AG04449 (cell line): ENCODE results near the gene CP.
"Not testable (repeated sequence)": the region's sequence is repeated elsewhere in the genome, so short reads cannot be mapped to it uniquely, and the experiment has no call there.

Source experiments
- CTCF ChIA-PET: fragments of 350-600 bp; formaldehyde crosslinking; extraction: SDS; loops from one replicate; lab custom pipeline; 2021; ENCODE audit warnings: antibody characterized with exemption; lab: Yijun Ruan, JAX
- POLR2A ChIA-PET: fragments of 400-600, 350-600 bp; formaldehyde crosslinking; extraction: SDS; loops from one replicate; lab custom pipeline; 2020; ENCODE audit warnings: antibody characterized with exemption, inconsistent platforms; lab: Yijun Ruan, JAX
- DNase-seq: peaks from one replicate; pipeline ENCODE4 v3.0.0-alpha.2; 2010; ENCODE audit warnings: low read depth, low spot score
- H3K4me3 ChIP-seq: 2 replicates; pipeline ENCODE4 v1.5.1; 2011; ENCODE audit warnings: low read depth, mild to moderate bottlenecking, control low read depth, low read length
- TF ChIP-seq, protein P1 (sequence below): IDR thresholded peaks from one replicate; pipeline ENCODE4 v1.5.1; 2011; ENCODE audit warnings: mild to moderate bottlenecking, moderate library complexity, low read length, control low read depth, inconsistent platforms; ENCODE audit not compliant: insufficient read depth; ENCODE audit errors: missing control alignments

CP gene

DNA sequence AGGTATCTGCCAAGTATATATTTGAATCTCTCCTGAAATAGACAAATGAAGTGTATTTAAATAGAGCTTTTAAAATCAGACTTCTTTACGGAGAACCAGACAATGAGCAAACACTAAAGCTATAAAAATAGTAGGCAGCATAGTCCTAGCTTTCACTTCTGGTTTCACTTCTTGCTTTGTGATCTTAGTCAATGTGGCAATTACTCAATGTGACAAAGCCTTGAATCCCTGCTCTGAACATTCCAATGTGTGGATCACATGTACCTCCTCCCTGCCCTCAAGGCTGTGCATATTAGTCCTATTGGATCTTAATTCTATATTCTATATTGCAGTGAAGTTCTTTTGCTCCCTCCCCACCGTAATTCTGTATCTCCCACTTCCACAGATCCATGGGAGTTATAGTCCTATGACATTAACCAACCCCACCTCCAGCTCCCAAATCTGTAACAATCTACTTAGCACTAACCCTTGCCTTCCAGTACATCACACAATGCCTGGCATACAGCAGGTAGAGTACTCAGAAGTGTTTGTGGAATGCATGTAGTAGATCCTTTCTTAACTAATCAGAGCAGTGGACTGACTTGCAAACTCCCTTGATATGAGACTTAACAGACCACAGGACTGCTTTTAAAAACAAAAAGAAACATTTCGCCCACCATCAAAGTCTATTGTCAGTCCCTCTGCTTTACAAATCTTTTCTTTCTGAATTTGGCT is 24.3 kb upstream of the CP start:
- TF ChIP-seq, protein P1, sequence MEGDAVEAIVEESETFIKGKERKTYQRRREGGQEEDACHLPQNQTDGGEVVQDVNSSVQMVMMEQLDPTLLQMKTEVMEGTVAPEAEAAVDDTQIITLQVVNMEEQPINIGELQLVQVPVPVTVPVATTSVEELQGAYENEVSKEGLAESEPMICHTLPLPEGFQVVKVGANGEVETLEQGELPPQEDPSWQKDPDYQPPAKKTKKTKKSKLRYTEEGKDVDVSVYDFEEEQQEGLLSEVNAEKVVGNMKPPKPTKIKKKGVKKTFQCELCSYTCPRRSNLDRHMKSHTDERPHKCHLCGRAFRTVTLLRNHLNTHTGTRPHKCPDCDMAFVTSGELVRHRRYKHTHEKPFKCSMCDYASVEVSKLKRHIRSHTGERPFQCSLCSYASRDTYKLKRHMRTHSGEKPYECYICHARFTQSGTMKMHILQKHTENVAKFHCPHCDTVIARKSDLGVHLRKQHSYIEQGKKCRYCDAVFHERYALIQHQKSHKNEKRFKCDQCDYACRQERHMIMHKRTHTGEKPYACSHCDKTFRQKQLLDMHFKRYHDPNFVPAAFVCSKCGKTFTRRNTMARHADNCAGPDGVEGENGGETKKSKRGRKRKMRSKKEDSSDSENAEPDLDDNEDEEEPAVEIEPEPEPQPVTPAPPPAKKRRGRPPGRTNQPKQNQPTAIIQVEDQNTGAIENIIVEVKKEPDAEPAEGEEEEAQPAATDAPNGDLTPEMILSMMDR = no peak
- ChIA-PET POLR2A (no interaction called here), CTCF (interaction anchor here (1.4 to 2.9 kb wide), 3 partner anchors 15 to 126 kb away, joined by 4 to 8 read pairs (median 5); no protein-coding TSS in a partner anchor)
- DNase-seq = no peak
- H3K4me3 ChIP-seq = no peak overlapping the region

DNA sequence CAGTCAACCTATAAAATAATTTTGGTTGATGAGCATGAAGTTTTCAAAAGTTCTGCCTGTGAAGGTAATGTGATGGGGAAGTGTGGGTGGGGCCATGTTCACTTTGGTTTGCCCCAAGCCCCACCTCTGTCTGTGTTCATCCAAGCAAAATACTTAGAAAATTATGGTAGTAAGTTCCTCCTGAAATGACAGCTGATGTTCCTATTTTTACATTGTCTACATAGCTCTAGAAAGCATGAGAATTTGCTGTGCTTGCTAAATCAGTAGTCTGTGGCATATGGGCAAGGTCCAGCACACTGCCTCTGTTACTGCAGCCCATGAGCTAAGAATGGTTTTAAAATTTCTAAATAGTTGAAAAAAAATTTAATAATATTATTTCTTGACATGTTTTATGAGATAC is 21.9 kb upstream of the CP start:
- no peak overlapping the region for H3K4me3 ChIP-seq
- no peak for DNase-seq
- CTCF ChIA-PET = no interaction called here
- POLR2A ChIA-PET = no interaction called here
- TF ChIP-seq, protein P1 = no peak

DNA sequence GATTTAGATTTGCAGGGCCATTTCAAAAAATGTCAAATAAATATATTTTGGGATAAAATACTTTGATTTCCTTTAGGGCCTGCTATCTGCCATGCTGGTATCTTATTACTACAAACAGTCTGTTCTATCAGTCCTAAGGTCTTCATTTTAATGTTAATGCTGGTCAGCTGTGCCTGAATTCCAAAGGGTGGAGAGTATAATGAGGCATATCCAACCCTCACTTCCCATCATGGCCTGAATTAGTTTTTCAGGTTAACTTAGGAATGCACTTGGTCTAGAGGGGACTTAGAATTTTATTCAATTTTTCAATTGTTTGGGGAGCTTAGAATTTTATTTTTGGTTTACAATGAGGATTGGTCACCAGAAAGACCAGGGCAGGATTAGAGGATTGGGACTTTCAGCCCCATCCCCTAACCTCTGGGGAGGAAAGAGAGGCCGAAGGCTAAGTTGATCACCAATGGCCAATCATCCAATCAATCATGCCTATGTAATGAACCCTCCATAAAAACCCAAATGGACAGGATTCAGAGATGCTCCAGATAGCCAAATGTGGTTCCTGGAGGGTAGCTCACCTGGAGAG is 17.8 kb upstream of the CP start:
- no peak overlapping the region for H3K4me3 ChIP-seq
- TF ChIP-seq, protein P1 = no peak
- DNase-seq = no peak
- CTCF ChIA-PET = no interaction called here
- POLR2A ChIA-PET = no interaction called here

DNA sequence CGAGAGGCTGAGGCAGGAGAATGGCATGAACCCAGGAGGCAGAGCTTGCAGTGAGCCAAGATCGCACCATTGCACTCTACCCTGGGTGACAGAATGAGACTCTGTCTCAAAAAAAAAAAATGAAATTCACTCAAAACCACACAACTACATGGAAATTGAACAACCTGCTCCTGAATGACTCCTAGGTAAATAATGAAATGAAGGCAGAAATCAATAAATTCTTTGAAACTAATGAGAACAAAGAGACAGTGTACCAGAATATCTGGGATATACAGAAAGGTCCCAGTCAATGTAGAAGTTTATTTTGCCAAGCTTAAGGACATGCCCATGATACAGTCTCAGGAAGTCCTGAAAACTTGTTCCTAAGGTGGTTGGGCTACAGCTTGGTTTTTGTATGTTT is 16.6 kb upstream of the CP start:
- DNase-seq, H3K4me3 ChIP-seq, CTCF ChIA-PET, POLR2A ChIA-PET: not testable (repeated sequence)

DNA sequence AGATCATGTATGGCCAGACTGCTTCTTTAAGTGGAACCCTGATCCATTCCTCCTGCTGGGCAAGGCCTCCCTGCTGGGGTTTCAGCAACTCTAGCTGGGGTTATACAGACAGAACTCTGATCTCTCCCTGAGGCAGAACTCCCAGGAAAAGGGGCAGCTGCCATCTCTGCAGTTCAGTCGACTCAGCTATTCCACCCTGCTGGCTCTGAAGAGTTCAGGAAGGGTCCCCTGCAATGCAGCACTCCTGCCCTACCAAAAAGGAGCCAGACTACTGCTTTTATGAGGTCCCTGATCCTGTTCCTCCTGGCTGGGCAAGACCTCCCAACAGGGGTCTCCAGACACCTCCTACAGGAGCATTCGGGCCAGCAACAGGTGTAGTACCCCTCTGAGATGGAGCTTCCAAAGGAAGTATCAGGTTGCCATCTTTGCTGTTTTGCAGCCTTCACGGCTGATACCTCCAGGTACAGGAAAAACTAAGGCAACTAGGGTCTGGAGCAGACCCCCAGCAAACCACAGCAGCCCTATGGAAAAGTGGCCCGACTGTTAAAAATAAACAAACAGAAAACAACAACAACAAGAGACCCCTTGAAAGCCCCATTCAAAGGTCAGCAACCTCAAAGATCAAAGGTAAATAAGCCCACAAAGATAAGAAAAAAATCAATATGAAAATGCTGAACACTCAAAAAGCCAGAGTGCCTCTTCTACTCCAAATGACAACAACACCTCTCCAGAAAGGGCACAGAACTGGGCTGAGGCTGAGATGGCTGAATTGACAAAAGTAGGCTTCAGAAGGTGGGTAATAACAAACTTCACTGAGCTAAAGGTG is 14.2 kb upstream of the CP start:
- TF ChIP-seq, protein P1 = no peak
- no peak for DNase-seq
- POLR2A ChIA-PET = no interaction called here
- CTCF ChIA-PET = interaction anchor here (1.2 to 1.3 kb wide), 2 partner anchors 10 kb away, joined by 3 read pairs; no protein-coding TSS in a partner anchor
- H3K4me3 ChIP-seq = no peak overlapping the region

DNA sequence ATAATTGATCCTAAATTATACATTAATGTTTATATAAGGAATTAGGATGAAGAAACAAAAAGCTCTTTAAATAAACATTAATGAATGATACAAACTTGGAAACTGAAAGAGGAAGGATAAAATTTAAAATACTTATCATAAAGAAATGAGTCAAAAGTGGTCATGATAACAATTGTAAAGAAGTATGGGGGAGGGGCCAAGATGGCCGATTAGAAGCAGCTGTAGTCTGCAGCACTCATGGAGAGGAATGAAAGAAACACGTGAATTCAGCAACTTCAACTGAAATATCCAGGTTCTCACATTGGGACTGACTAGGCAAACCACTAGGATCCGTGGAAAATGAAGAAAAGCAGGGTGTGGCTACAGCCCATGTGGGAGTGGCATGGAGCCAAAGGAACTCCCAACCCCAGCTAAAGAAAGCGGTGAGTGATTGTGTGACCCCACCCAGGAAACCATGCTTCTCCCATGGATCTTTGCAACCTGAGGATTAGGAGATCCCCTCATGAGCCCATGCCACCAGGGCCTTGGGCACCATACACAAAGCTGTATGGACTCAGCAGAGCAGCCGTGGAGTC is 13.1 kb upstream of the CP start:
- no peak overlapping the region for H3K4me3 ChIP-seq
- DNase-seq = no peak
- ChIA-PET POLR2A (no interaction called here), CTCF (interaction anchor here (0.9 to 1.2 kb wide), 2 partner anchors 9 to 34 kb away, joined by 3 read pairs; no protein-coding TSS in a partner anchor)
- TF ChIP-seq, protein P1 = no peak
